COR-L47 (cell line): Measurements from ENCODE around the gene FGFRL1.
A peak's percentile ranks its signal among the peaks of the same experiment; 100 is the strongest.
"Not testable (repeated sequence)": the region's sequence is repeated elsewhere in the genome, so short reads cannot be mapped to it uniquely, and the experiment has no call there.

Source experiments
- DNase-seq: peaks from one replicate; lab custom pipeline; 2025; lab: John Stamatoyannopoulos, UW

FGFRL1 gene

GRCh38 chr4:1052231-1052671 lies 40.8 kb downstream of the FGFRL1 start:
- no peak for DNase-seq

- DNase-seq = no peak
These were observed 41.7 kb downstream of the FGFRL1 start for GRCh38 chr4:1053080-1053661.

- DNase-seq = not testable (repeated sequence)
These were observed 42.5 kb downstream of the FGFRL1 start for GRCh38 chr4:1053891-1054290.

GRCh38 chr4:1054696-1055242 lies 43.3 kb downstream of the FGFRL1 start:
- not testable (repeated sequence) for DNase-seq

GRCh38 chr4:1055243-1055701 lies 43.8 kb downstream of the FGFRL1 start:
- DNase-seq = not testable (repeated sequence)

- DNase-seq = no peak
These were observed 44.5 kb downstream of the FGFRL1 start for GRCh38 chr4:1055721-1056590.

- no peak for DNase-seq
These were observed 45.4 kb downstream of the FGFRL1 start for GRCh38 chr4:1056671-1057402.

GRCh38 chr4:1057403-1057745 lies 45.9 kb downstream of the FGFRL1 start:
- DNase-seq = no peak

GRCh38 chr4:1058198-1058996 lies 47.0 kb downstream of the FGFRL1 start:
- DNase-seq = no peak

GRCh38 chr4:1058997-1059665 lies 47.7 kb downstream of the FGFRL1 start:
- no peak for DNase-seq

- no peak for DNase-seq
These were observed 48.7 kb downstream of the FGFRL1 start for GRCh38 chr4:1060121-1060520.

- DNase-seq = no peak
These were observed 49.2 kb downstream of the FGFRL1 start for GRCh38 chr4:1060621-1061020.

GRCh38 chr4:1061056-1061700 lies 49.8 kb downstream of the FGFRL1 start:
- no peak for DNase-seq

- DNase-seq = no peak
These were observed 50.3 kb downstream of the FGFRL1 start for GRCh38 chr4:1061760-1062159.

GRCh38 chr4:1062419-1062818 lies 51.0 kb downstream of the FGFRL1 start:
- DNase-seq = no peak

GRCh38 chr4:1065732-1066131 lies 54.3 kb downstream of the FGFRL1 start:
- DNase-seq = no peak

- DNase-seq = no peak
These were observed 58.0 kb downstream of the FGFRL1 start for GRCh38 chr4:1069394-1069793.

GRCh38 chr4:1072830-1073446 lies 61.5 kb downstream of the FGFRL1 start:
- DNase-seq = peak; percentile 49

- DNase-seq = no peak
These were observed 62.7 kb downstream of the FGFRL1 start for GRCh38 chr4:1074077-1074476.

- no peak for DNase-seq
These were observed 63.8 kb downstream of the FGFRL1 start for GRCh38 chr4:1075225-1075624.
